Effector memory CD4-positive, alpha-beta T cell (primary cell): ENCODE data around the gene YWHAB.
A peak's percentile ranks its signal among the peaks of the same experiment; 100 is the strongest.

ENCODE experiments used
- DNase-seq, 3 donors: peaks; one replicate each; pipeline ENCODE4 v3.0.0-alpha.2; 2020
- H3K27ac ChIP-seq: 2 replicates; pipeline ENCODE4 v1.7.0; 2013; ENCODE audit warnings: mild to moderate bottlenecking, low read length, moderate library complexity; ENCODE audit not compliant: insufficient read depth, poor library complexity, severe bottlenecking
- H3K27me3 ChIP-seq: replicated peaks from 2 replicates; pipeline ENCODE4 v1.7.0; 2013; ENCODE audit warnings: mild to moderate bottlenecking, low read length; ENCODE audit not compliant: insufficient read depth, control insufficient read depth, poor library complexity, severe bottlenecking
- H3K36me3 ChIP-seq: 2 replicates; pipeline ENCODE4 v1.7.0; 2013; ENCODE audit warnings: mild to moderate bottlenecking, low read length, moderate library complexity; ENCODE audit not compliant: control insufficient read depth, insufficient read depth
- H3K4me1 ChIP-seq: 2 replicates; pipeline ENCODE4 v1.7.0; 2013; ENCODE audit warnings: low read length, mild to moderate bottlenecking; ENCODE audit not compliant: control insufficient read depth, insufficient read depth, poor library complexity, severe bottlenecking
- H3K4me3 ChIP-seq: 2 replicates; pipeline ENCODE4 v1.7.0; 2013; ENCODE audit warnings: low read length, low read depth, mild to moderate bottlenecking; ENCODE audit not compliant: insufficient read depth, poor library complexity, severe bottlenecking
- H3K9me3 ChIP-seq: 2 replicates; pipeline ENCODE4 v1.7.0; 2013; ENCODE audit warnings: mild to moderate bottlenecking, low read length, moderate library complexity; ENCODE audit not compliant: control insufficient read depth

Gene YWHAB

GRCh38 chr20:44946271-44946852 lies 60.9 kb downstream of the YWHAB start:
- Histone ChIP-seq H3K4me1 (no peaks in the 10 kb centered on the region), H3K9me3 (no peaks in the 10 kb centered on the region), H3K4me3 (no peak overlapping the region), H3K36me3 (peaks cover 77% of the 10 kb centered on the region), H3K27ac (no peak overlapping the region), H3K27me3 (no peaks in the 10 kb centered on the region)
- DNase-seq = no peak

GRCh38 chr20:44948107-44948506 lies 62.6 kb downstream of the YWHAB start:
- no peaks in the 10 kb centered on the region for H3K4me1 ChIP-seq
- peaks cover 64% of the 10 kb centered on the region for H3K36me3 ChIP-seq
- no peak overlapping the region for H3K4me3 ChIP-seq
- DNase-seq = no peak
- H3K9me3 ChIP-seq = no peaks in the 10 kb centered on the region
- no peak overlapping the region for H3K27ac ChIP-seq
- H3K27me3 ChIP-seq = no peaks in the 10 kb centered on the region

- no peaks in the 10 kb centered on the region for H3K4me1 ChIP-seq
- H3K27ac ChIP-seq = no peak overlapping the region
- no peaks in the 10 kb centered on the region for H3K27me3 ChIP-seq
- no peak for DNase-seq
- H3K9me3 ChIP-seq = no peaks in the 10 kb centered on the region
- no peak overlapping the region for H3K4me3 ChIP-seq
- peaks cover 64% of the 10 kb centered on the region for H3K36me3 ChIP-seq
Observed at GRCh38 chr20:44948513-44948912, 63.0 kb downstream of the YWHAB start.

GRCh38 chr20:44950368-44950767 lies 64.9 kb downstream of the YWHAB start:
- peaks cover 71% of the 10 kb centered on the region for H3K36me3 ChIP-seq
- no peaks in the 10 kb centered on the region for H3K27me3 ChIP-seq
- DNase-seq = no peak
- no peak overlapping the region for H3K27ac ChIP-seq
- no peak overlapping the region for H3K4me3 ChIP-seq
- no peaks in the 10 kb centered on the region for H3K9me3 ChIP-seq
- H3K4me1 ChIP-seq = no peaks in the 10 kb centered on the region

GRCh38 chr20:44952731-44953130 lies 67.2 kb downstream of the YWHAB start:
- H3K27me3 ChIP-seq = no peaks in the 10 kb centered on the region
- DNase-seq = no peak
- peak overlapping the region; percentile 24 for H3K27ac ChIP-seq
- peaks cover 70% of the 10 kb centered on the region for H3K36me3 ChIP-seq
- no peaks in the 10 kb centered on the region for H3K4me1 ChIP-seq
- H3K4me3 ChIP-seq = no peak overlapping the region
- no peaks in the 10 kb centered on the region for H3K9me3 ChIP-seq

- Histone ChIP-seq H3K4me1 (peaks cover 2% of the 10 kb centered on the region), H3K4me3 (no peak overlapping the region), H3K27me3 (no peaks in the 10 kb centered on the region), H3K27ac (no peak overlapping the region), H3K36me3 (peaks cover 55% of the 10 kb centered on the region), H3K9me3 (no peaks in the 10 kb centered on the region)
- no peak for DNase-seq
Observed at GRCh38 chr20:44954211-44954610, 68.7 kb downstream of the YWHAB start.

GRCh38 chr20:44955270-44955669 lies 69.8 kb downstream of the YWHAB start:
- no peaks in the 10 kb centered on the region for H3K9me3 ChIP-seq
- no peak for DNase-seq

GRCh38 chr20:44956410-44956809 lies 70.9 kb downstream of the YWHAB start:
- Histone ChIP-seq H3K9me3 (no peaks in the 10 kb centered on the region), H3K36me3 (peaks cover 35% of the 10 kb centered on the region), H3K27me3 (no peaks in the 10 kb centered on the region), H3K27ac (no peak overlapping the region), H3K4me1 (peaks cover 10% of the 10 kb centered on the region), H3K4me3 (no peak overlapping the region)
- no peak for DNase-seq

More at GRCh38 chr20:44955270-44955669, 69.8 kb downstream of the YWHAB start:
- H3K4me1 ChIP-seq = peaks cover 6% of the 10 kb centered on the region
- no peak overlapping the region for H3K27ac ChIP-seq
- peaks cover 47% of the 10 kb centered on the region for H3K36me3 ChIP-seq
- no peaks in the 10 kb centered on the region for H3K27me3 ChIP-seq
- H3K4me3 ChIP-seq = no peak overlapping the region
